GM23248 (cell line): Measurements from ENCODE around the gene NINL. TPM values are rescaled to one million over a fixed set of nuclear protein-coding genes. Genes with fewer than 3 reads are reported as not detected.

Source experiments
- DNase-seq: peaks from one replicate; pipeline ENCODE4 v3.0.0-alpha.2; 2015
- H2AFZ ChIP-seq: fragments of 200-600 bp; sonication (generic); 2 replicates; pipeline ENCODE4 v1.6.1; 2016; ENCODE audit warnings: antibody characterized with exemption
- H3F3A ChIP-seq: fragments of 200-600 bp; sonication (generic); 2 replicates; pipeline ENCODE4 v1.6.1; 2016; ENCODE audit warnings: mild to moderate bottlenecking, antibody characterized with exemption, mixed run types; ENCODE audit not compliant: insufficient read depth
- H3K27ac ChIP-seq: fragments of 200-600 bp; sonication (generic); 2 replicates; pipeline ENCODE4 v1.5.1; 2016; ENCODE audit warnings: mild to moderate bottlenecking
- H3K27me3 ChIP-seq: fragments of 200-600 bp; sonication (generic); replicated peaks from 2 replicates; pipeline ENCODE4 v1.6.1; 2016; ENCODE audit warnings: mild to moderate bottlenecking; ENCODE audit not compliant: insufficient read depth
- H3K36me3 ChIP-seq: fragments of 200-600 bp; sonication (generic); 2 replicates; pipeline ENCODE4 v1.6.1; 2016; ENCODE audit warnings: low read depth, mild to moderate bottlenecking
- H3K4me1 ChIP-seq: fragments of 200-600 bp; sonication (generic); 2 replicates; pipeline ENCODE4 v1.6.1; 2016; ENCODE audit warnings: mild to moderate bottlenecking; ENCODE audit not compliant: insufficient read depth
- H3K4me2 ChIP-seq: fragments of 200-600 bp; sonication (generic); one replicate; pipeline ENCODE4 v1.6.1; 2016; ENCODE audit warnings: mild to moderate bottlenecking; ENCODE audit not compliant: unreplicated experiment
- H3K4me3 ChIP-seq: fragments of 200-600 bp; sonication (generic); 2 replicates; pipeline ENCODE4 v1.5.1; 2016; ENCODE audit warnings: mild to moderate bottlenecking
- H3K79me2 ChIP-seq: fragments of 200-600 bp; sonication (generic); 2 replicates; pipeline ENCODE4 v1.6.1; 2016; ENCODE audit warnings: mild to moderate bottlenecking; ENCODE audit not compliant: insufficient read depth
- H3K9ac ChIP-seq: fragments of 200-600 bp; sonication (generic); 2 replicates; pipeline ENCODE4 v1.6.1; 2016; ENCODE audit warnings: mild to moderate bottlenecking
- H3K9me2 ChIP-seq: fragments of 200-600 bp; sonication (generic); 2 replicates; pipeline ENCODE4 v1.6.1; 2016; ENCODE audit warnings: mixed run types, mild to moderate bottlenecking, moderate library complexity; ENCODE audit not compliant: insufficient read depth
- H3K9me3 ChIP-seq: fragments of 200-600 bp; sonication (generic); one replicate; pipeline ENCODE4 v1.6.1; 2017; ENCODE audit warnings: low read depth
- H4K20me1 ChIP-seq: fragments of 200-600 bp; sonication (generic); 2 replicates; pipeline ENCODE4 v1.6.0; 2016; ENCODE audit not compliant: insufficient read depth
- EZH2 ChIP-seq: fragments of 200-600 bp; sonication (generic); IDR thresholded peaks from 2 replicates; pipeline ENCODE4 v1.6.1; 2018; ENCODE audit warnings: antibody characterized with exemption, mild to moderate bottlenecking; ENCODE audit not compliant: insufficient read depth, poor library complexity, severe bottlenecking
- EZH2phosphoT487 ChIP-seq: fragments of 200-600 bp; sonication (generic); IDR thresholded peaks from 2 replicates; pipeline ENCODE4 v1.6.1; 2018; ENCODE audit warnings: antibody characterized with exemption, moderate library complexity, mild to moderate bottlenecking, low read depth; ENCODE audit not compliant: insufficient read depth
- WGBS, 2 experiments: methylation state at CpG; one replicate each; pipeline ENCODE4 v1.1.6; 2015 to 2017; ENCODE audit warnings: low lambda C conversion rate in 2 of 2, low coverage in 1 of 2; ENCODE audit errors: missing lambda C conversion rate in 2 of 2; 5-methylcytosine and 5-hydroxymethylcytosine counted together
- in situ Hi-C: fragments of 300-500 bp; cut with MboI; formaldehyde crosslinking; loops from 2 replicates; pipeline ENCODE4 v1.15.0; 2020
- polyA plus RNA-seq: library from polyadenylated mRNA; unstranded; fragments of >200 nt; fragmentation: Nextera tagmentation; extraction: Ambion mirVana; gene quantifications from 2 replicates; pipeline ENCODE4 v1.2.1, GENCODE V29; 2016
- small RNA-seq: library from RNA; depleted of rRNA; stranded (forward); fragments of <200 nt; gene quantifications from one replicate; pipeline ENCODE3, GENCODE V24; 2014; ENCODE audit warnings: low read depth, low replicate concordance
- total RNA-seq: library from RNA; depleted of rRNA; stranded (reverse); fragments of >200 nt; shearing (Covaris generic); gene quantifications from 2 replicates; pipeline ENCODE4 v1.2.3, GENCODE V29; 2014; rRNA removed

Gene NINL
- total and polyA plus RNA-seq, 2 experiments from 2014 or later: 1.9 to 3.4 TPM

GRCh38 chr20:25408170-25408547, 177.2 kb downstream of the NINL start:
- no peak for DNase-seq
- no peaks in the 10 kb centered on the region for H3K9me2 ChIP-seq
- no peaks in the 10 kb centered on the region for H3K36me3 ChIP-seq
- H3K4me3 ChIP-seq: peak overlapping the region; percentile 89
- peaks cover 23% of the 10 kb centered on the region for H3K79me2 ChIP-seq
- H2AFZ ChIP-seq: peak overlapping the region; percentile 98
- H3K4me2 ChIP-seq: peak overlapping the region; percentile 94
- no peaks in the 10 kb centered on the region for H4K20me1 ChIP-seq
- H3K27ac ChIP-seq: peak overlapping the region; percentile 52
- H3F3A ChIP-seq: no peaks in the 10 kb centered on the region
- no peaks in the 10 kb centered on the region for H3K9me3 ChIP-seq
- peaks cover 10% of the 10 kb centered on the region; the same call in 1 of the 2 replicates for H3K4me1 ChIP-seq
- WGBS, 2 experiments: 1 to 3% methylated on average over 4 of the region's 4 CpGs
- in situ Hi-C loops: loop anchor here (10.0 to 25.0 kb wide), 4 partner anchors 279 to 454 kb away; partner anchors contain the start of genes APMAP and ZNF337
- H3K27me3 ChIP-seq: no peaks in the 10 kb centered on the region
- peak overlapping the region; percentile 87 for H3K9ac ChIP-seq
- TF ChIP-seq EZH2phosphoT487: no peak

- H3F3A ChIP-seq: no peaks in the 10 kb centered on the region
- DNase-seq: peak; percentile 86
Observed at GRCh38 chr20:25407311-25408169, 177.8 kb downstream of the NINL start, which contains the start of gene GINS1. Gene GINS1 (plus strand): TSS chr20:25407673. CDS start chr20:25407821, 148 bp downstream.

More at GRCh38 chr20:25407311-25408169, 177.8 kb downstream of the NINL start, which contains the start of gene GINS1:
- in situ Hi-C loops: loop anchor here (10.0 to 25.0 kb wide), 4 partner anchors 280 to 455 kb away; partner anchors contain the start of genes APMAP and ZNF337
- Histone ChIP-seq H3K9me2 (no peaks in the 10 kb centered on the region), H3K9ac (peak within 1 kb of the TSS; percentile 87), H3K4me3 (peak within 1 kb of the TSS; percentile 89), H3K36me3 (no peaks in the 10 kb centered on the region), H4K20me1 (no peaks in the 10 kb centered on the region), H3K4me1 (peaks cover 10% of the 10 kb centered on the region; the same call in 1 of the 2 replicates), H2AFZ (peak within 1 kb of the TSS; percentile 98), H3K79me2 (peaks cover 19% of the 10 kb centered on the region), H3K4me2 (peak within 1 kb of the TSS; percentile 94), H3K27ac (peak within 1 kb of the TSS; percentile 52), H3K9me3 (no peaks in the 10 kb centered on the region), H3K27me3 (no peaks in the 10 kb centered on the region)
- WGBS, 2 experiments: 2% methylated on average over 54 to 56 of the region's 56 CpGs
- TF ChIP-seq EZH2: no peak
- no peak for TF ChIP-seq EZH2phosphoT487

Small RNA genes within 50 kb of the gene (small RNA-seq; reads per million reads assigned to genes)
- not detected for gene RNU6ATAC17P

Other genes with a start within 250 kb of the NINL start
- gene ABHD12, start 194.7 kb downstream of the NINL start, total RNA-seq: 48.6 and 50.6 TPM in 2 replicates
- gene ABHD12, start 194.7 kb downstream of the NINL start, polyA plus RNA-seq: 75.0 and 82.1 TPM in 2 replicates
- gene GINS1, start 177.9 kb downstream of the NINL start, total RNA-seq: 2.9 and 7.5 TPM in 2 replicates
- 4.4 and 5.2 TPM in 2 replicates for gene GINS1, start 177.9 kb downstream of the NINL start, polyA plus RNA-seq
- 4.0 and 7.1 TPM in 2 replicates for gene NANP, start 38.5 kb upstream of the NINL start, total RNA-seq
- 7.5 and 7.7 TPM in 2 replicates for gene NANP, start 38.5 kb upstream of the NINL start, polyA plus RNA-seq
- 6.4 and 9.1 TPM in 2 replicates for gene ZNF337, start 111.3 kb upstream of the NINL start, total RNA-seq
- 4.0 and 4.7 TPM in 2 replicates for gene ZNF337, start 111.3 kb upstream of the NINL start, polyA plus RNA-seq